A673 (cell line): Measurements from ENCODE around the gene RNF31. TPM values are rescaled to one million over a fixed set of nuclear protein-coding genes. Genes with fewer than 3 reads are reported as not detected.

Source experiments
- BruUV-seq: library from RNA; stranded (reverse); fragments of 400-500 nt; replicated peaks from 2 replicates; lab custom pipeline; 2021; lab: Mats Ljungman, UMichigan
- CTCF ChIA-PET: fragments of 300-600 bp; sonication (Branson Sonifier 250); formaldehyde crosslinking; loops from one replicate; lab custom pipeline; 2022; ENCODE audit warnings: antibody characterized with exemption; lab: Charles Lee
- POLR2A ChIA-PET: fragments of 300-600 bp; sonication (Branson Sonifier 250); formaldehyde crosslinking; loops from one replicate; lab custom pipeline; 2022; ENCODE audit warnings: antibody characterized with exemption; ENCODE audit not compliant: low non-redundant PET; lab: Charles Lee
- DNase-seq: peaks from one replicate; pipeline ENCODE4 v3.0.0-alpha.2; 2015; ENCODE audit warnings: low spot score
- H3K27ac ChIP-seq: fragments of 200-600 bp; sonication (generic); 2 replicates; pipeline ENCODE4 v1.5.1; 2016; ENCODE audit warnings: mixed run types, low read depth, mild to moderate bottlenecking, mixed read lengths, antibody characterized with exemption, low read length; ENCODE audit not compliant: poor library complexity, severe bottlenecking
- H3K27me3 ChIP-seq: fragments of 200-600 bp; sonication (generic); replicated peaks from 2 replicates; pipeline ENCODE4 v1.6.1; 2017; ENCODE audit warnings: mixed run types, low read depth, mild to moderate bottlenecking, mixed read lengths, antibody characterized with exemption, low read length; ENCODE audit not compliant: insufficient read depth, poor library complexity
- H3K36me3 ChIP-seq: fragments of 200-600 bp; sonication (generic); 2 replicates; pipeline ENCODE4 v1.6.1; 2016; ENCODE audit warnings: mixed run types, mild to moderate bottlenecking, mixed read lengths, antibody characterized with exemption, low read length; ENCODE audit not compliant: insufficient read depth, poor library complexity, severe bottlenecking
- H3K4me1 ChIP-seq: fragments of 200-600 bp; sonication (generic); 2 replicates; pipeline ENCODE4 v1.6.1; 2017; ENCODE audit warnings: mixed run types, mild to moderate bottlenecking, mixed read lengths, antibody characterized with exemption, low read length; ENCODE audit not compliant: insufficient read depth, poor library complexity, severe bottlenecking
- H3K4me3 ChIP-seq: fragments of 200-600 bp; sonication (generic); 2 replicates; pipeline ENCODE4 v1.5.1; 2016; ENCODE audit warnings: low read depth, mixed run types, mild to moderate bottlenecking, mixed read lengths, low read length; ENCODE audit not compliant: poor library complexity, severe bottlenecking
- H3K9me3 ChIP-seq: fragments of 200-600 bp; sonication (generic); 2 replicates; pipeline ENCODE4 v1.6.1; 2016; ENCODE audit warnings: mixed run types, low read depth, mild to moderate bottlenecking, mixed read lengths, antibody characterized with exemption, low read length; ENCODE audit not compliant: poor library complexity, severe bottlenecking
- EZH2 ChIP-seq: fragments of 200-600 bp; sonication (generic); IDR thresholded peaks from 2 replicates; pipeline ENCODE4 v1.6.1; 2017; ENCODE audit warnings: borderline replicate concordance, low read depth, mild to moderate bottlenecking, mixed read lengths, antibody characterized with exemption, low read length; ENCODE audit not compliant: poor library complexity, severe bottlenecking
- intact Hi-C: fragments of 100-400 bp; cut with micrococcal nuclease; formaldehyde crosslinking; loops from one replicate; pipeline ENCODE4 v1.10.0; 2022; ENCODE audit not compliant: unreplicated experiment
- total RNA-seq: library from RNA; stranded (reverse); gene quantifications from 2 replicates; pipeline ENCODE4 v1.2.3, GENCODE V29; 2021
- TF ChIP-seq, protein P1 (sequence below): fragments of 300-800, 200-600 bp; sonication (generic); conservative IDR thresholded peaks from 2 replicates; pipeline ENCODE4 v1.5.1; 2017; ENCODE audit warnings: low read depth, mild to moderate bottlenecking, antibody characterized with exemption, low read length, moderate library complexity, mixed read lengths

Gene RNF31
- total RNA-seq, 1 experiment from 2014 or later: 62.1 TPM

DNA sequence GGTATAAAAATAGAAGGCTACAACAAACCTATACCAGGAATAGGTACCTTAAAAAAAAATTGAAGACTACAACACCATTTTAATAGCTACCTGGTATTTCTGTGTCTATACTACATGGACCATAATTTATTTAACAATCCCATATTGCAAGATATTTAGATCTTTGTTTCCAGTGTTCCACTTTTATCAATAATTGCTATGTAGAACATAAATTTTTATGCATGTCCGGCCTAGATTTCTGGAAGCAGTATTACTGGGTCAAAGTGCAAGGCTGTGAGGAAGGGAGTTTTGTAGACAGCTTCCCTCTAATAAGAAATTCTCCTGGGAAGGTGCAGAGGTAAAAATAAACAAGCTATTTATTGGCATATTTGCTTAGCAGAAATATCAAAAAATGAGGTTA, 36.8 kb upstream of the RNF31 start:
- no peaks in the 10 kb centered on the region for H3K36me3 ChIP-seq
- CTCF ChIA-PET: no interaction called here
- H3K9me3 ChIP-seq: no peaks in the 10 kb centered on the region
- POLR2A ChIA-PET: interaction anchor here (0.7 kb wide), 2 partner anchors 27 to 37 kb away, joined by 3 to 5 read pairs; partner anchors contain the start of gene RNF31
- DNase-seq: no peak
- no TSS peak for BruUV-seq
- no peak overlapping the region for H3K27ac ChIP-seq
- peaks cover 7% of the 10 kb centered on the region for H3K4me1 ChIP-seq
- TF ChIP-seq, protein P1, sequence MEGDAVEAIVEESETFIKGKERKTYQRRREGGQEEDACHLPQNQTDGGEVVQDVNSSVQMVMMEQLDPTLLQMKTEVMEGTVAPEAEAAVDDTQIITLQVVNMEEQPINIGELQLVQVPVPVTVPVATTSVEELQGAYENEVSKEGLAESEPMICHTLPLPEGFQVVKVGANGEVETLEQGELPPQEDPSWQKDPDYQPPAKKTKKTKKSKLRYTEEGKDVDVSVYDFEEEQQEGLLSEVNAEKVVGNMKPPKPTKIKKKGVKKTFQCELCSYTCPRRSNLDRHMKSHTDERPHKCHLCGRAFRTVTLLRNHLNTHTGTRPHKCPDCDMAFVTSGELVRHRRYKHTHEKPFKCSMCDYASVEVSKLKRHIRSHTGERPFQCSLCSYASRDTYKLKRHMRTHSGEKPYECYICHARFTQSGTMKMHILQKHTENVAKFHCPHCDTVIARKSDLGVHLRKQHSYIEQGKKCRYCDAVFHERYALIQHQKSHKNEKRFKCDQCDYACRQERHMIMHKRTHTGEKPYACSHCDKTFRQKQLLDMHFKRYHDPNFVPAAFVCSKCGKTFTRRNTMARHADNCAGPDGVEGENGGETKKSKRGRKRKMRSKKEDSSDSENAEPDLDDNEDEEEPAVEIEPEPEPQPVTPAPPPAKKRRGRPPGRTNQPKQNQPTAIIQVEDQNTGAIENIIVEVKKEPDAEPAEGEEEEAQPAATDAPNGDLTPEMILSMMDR: no peak
- TF ChIP-seq EZH2: no peak
- intact Hi-C loops: no loop called here
- no peak overlapping the region for H3K4me3 ChIP-seq
- H3K27me3 ChIP-seq: no peaks in the 10 kb centered on the region

DNA sequence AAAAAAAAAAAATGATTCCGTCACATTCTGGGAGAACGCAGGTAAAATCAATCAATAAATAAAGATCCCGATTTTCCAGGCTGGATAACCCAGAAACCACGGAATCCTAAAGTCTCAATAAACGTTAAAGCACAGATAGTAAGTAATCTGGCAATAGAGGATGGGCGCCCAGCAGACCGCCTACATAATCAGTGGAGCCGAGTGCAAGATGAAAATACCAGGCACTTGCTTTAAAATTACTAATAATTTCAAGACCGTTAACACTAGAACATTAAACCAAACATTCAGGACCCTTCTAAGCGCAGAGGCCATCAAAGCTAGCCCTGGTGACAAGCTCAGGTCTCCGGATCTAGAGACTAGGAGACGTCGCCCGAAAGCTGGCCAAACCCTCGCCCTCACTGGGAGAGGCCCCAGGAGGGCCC, 33.9 kb upstream of the RNF31 start:
- BruUV-seq: TSS peak; percentile 78

GRCh38 chr14:24113801-24114531, 33.3 kb upstream of the RNF31 start:
- no TSS peak for BruUV-seq
- Histone ChIP-seq H3K9me3 (no peaks in the 10 kb centered on the region), H3K4me3 (peak overlapping the region; percentile 82), H3K27ac (peak overlapping the region; percentile 99), H3K27me3 (no peaks in the 10 kb centered on the region), H3K4me1 (peaks cover 14% of the 10 kb centered on the region), H3K36me3 (peaks cover 15% of the 10 kb centered on the region)
- ChIA-PET CTCF (interaction anchor here (1.2 to 1.8 kb wide), 2 partner anchors 47 to 55 kb away, joined by 3 to 6 read pairs; partner anchors contain the start of gene IRF9), POLR2A (interaction anchor here (0.5 to 2.0 kb wide), 5 partner anchors 8 to 158 kb away, joined by 3 to 13 read pairs (median 4); partner anchors contain the start of genes PCK2 and RABGGTA)
- DNase-seq: peak; percentile 92
- intact Hi-C loops: loop anchor here (2.0 kb wide), 1 partner anchor 27 kb away; the partner anchor contains the start of gene EMC9
- TF ChIP-seq EZH2: no peak
- TF ChIP-seq, protein P1: no peak

More for the DNA sequence above, 33.9 kb upstream of the RNF31 start:
- peaks cover 9% of the 10 kb centered on the region for H3K36me3 ChIP-seq
- H3K27me3 ChIP-seq: no peaks in the 10 kb centered on the region
- POLR2A ChIA-PET: interaction anchor here (2.0 kb wide), 1 partner anchor 19 kb away, joined by 13 read pairs; the partner anchor contains the start of gene PCK2
- no peak for TF ChIP-seq EZH2
- TF ChIP-seq, protein P1: no peak
- intact Hi-C loops: no loop called here
- peak overlapping the region; percentile 99 for H3K27ac ChIP-seq
- DNase-seq: no peak
- CTCF ChIA-PET: interaction anchor here (1.8 kb wide), 1 partner anchor 48 kb away, joined by 6 read pairs; the partner anchor contains the start of gene IRF9
- H3K9me3 ChIP-seq: no peaks in the 10 kb centered on the region
- peaks cover 14% of the 10 kb centered on the region for H3K4me1 ChIP-seq
- H3K4me3 ChIP-seq: peak overlapping the region; percentile 82
